ENCODE data around the gene PDCD1.

- TF ChIP-seq CTCF (IDR thresholded peaks at IDR 0.05) (no peak), EZH2 (IDR thresholded peaks at IDR 0.05; ENCODE audit: borderline replicate concordance, insufficient read depth, low read depth, low read length, poor library complexity, severe bottlenecking) (no peak)
Observed at GRCh38 chr2:241888641-241889040, 29.9 kb upstream of the PDCD1 start.
